HG03135 (cell line): Measurements from ENCODE around the gene DDX39B.
"Not testable (repeated sequence)": the region's sequence is repeated elsewhere in the genome, so short reads cannot be mapped to it uniquely, and the experiment has no call there.

Source experiments
- ATAC-seq: cut with Tn5 transposase; IDR thresholded peaks from one replicate; pipeline ENCODE4 v1.9.1; 2021; ENCODE audit warnings: mild to moderate bottlenecking, moderate library complexity; ENCODE audit not compliant: unreplicated experiment

The DDX39B gene

GRCh38 chr6:31541658-31542521 is at the start of gene DDX39B:
Gene DDX39B (minus strand): TSS chr6:31542003. CDS start chr6:31540532, 1,471 bp downstream.
- ATAC-seq: peak; percentile 63

- not testable (repeated sequence) for ATAC-seq
Observed at GRCh38 chr6:31590691-31591090, 48.9 kb upstream of the DDX39B start.

- no peak for ATAC-seq
Observed at GRCh38 chr6:31588871-31589650, 47.3 kb upstream of the DDX39B start.

GRCh38 chr6:31587791-31588777 is 46.3 kb upstream of the DDX39B start:
- ATAC-seq: no peak

GRCh38 chr6:31586599-31587281 is 44.9 kb upstream of the DDX39B start:
- no peak for ATAC-seq

- no peak for ATAC-seq
Observed at GRCh38 chr6:31586008-31586407, 44.2 kb upstream of the DDX39B start, which contains the start of gene LST1. Gene LST1 (plus strand): TSS chr6:31586277. CDS start chr6:31587300, 1,023 bp downstream.

GRCh38 chr6:31585491-31585890 is 43.7 kb upstream of the DDX39B start:
- no peak for ATAC-seq

- no peak for ATAC-seq
Observed at GRCh38 chr6:31582230-31582643, 40.4 kb upstream of the DDX39B start, which contains the start of gene LTB. Gene LTB (minus strand): TSS chr6:31582424. CDS start chr6:31582417, 7 bp downstream.

- no peak for ATAC-seq
Observed at GRCh38 chr6:31581434-31582229, 39.8 kb upstream of the DDX39B start.

GRCh38 chr6:31580807-31581433 is 39.1 kb upstream of the DDX39B start:
- ATAC-seq: peak; percentile 58

- ATAC-seq: no peak
Observed at GRCh38 chr6:31580438-31580740, 38.6 kb upstream of the DDX39B start.

- no peak for ATAC-seq
Observed at GRCh38 chr6:31579546-31580437, 38.0 kb upstream of the DDX39B start.

GRCh38 chr6:31579119-31579505 is 37.3 kb upstream of the DDX39B start:
- no peak for ATAC-seq

- no peak for ATAC-seq
Observed at GRCh38 chr6:31578184-31579118, 36.6 kb upstream of the DDX39B start.

GRCh38 chr6:31577579-31577966 is 35.8 kb upstream of the DDX39B start:
- no peak for ATAC-seq

- ATAC-seq: no peak
Observed at GRCh38 chr6:31576897-31577578, 35.2 kb upstream of the DDX39B start.
